ENCODE results near the gene FBXW5.

Gene FBXW5

GRCh38 chr9:136940526-136941230, 3.9 kb downstream of the FBXW5 start:
- TF ChIP-seq YY1 (IDR thresholded peaks at IDR 0.05; ENCODE audit: insufficient read depth, insufficient read length) (no peak), ZNF274 (IDR thresholded peaks at IDR 0.05; ENCODE audit: low read depth, low read length) (no peak), SUZ12 (IDR thresholded peaks at IDR 0.05; ENCODE audit: extremely low read depth, insufficient read depth, insufficient read length) (no peak)
- H3K36me3 ChIP-seq (ENCODE audit: insufficient read depth, insufficient read length, low read length), result peaks cover 63% of the 10 kb centered on the region

GRCh38 chr9:136939996-136940525, 4.5 kb downstream of the FBXW5 start:
- DNase-seq (ENCODE audit: low read depth, low spot score), result no peak
- Histone ChIP-seq H3K4me3 (ENCODE audit: insufficient read length, low read depth) (no peak overlapping the region), H3K9ac (ENCODE audit: insufficient read length, low read depth) (no peak overlapping the region), H3K27me3 (ENCODE audit: insufficient read depth, insufficient read length) (no peaks in the 10 kb centered on the region), H3K36me3 (ENCODE audit: insufficient read depth, insufficient read length, low read length) (peaks cover 63% of the 10 kb centered on the region), H3K4me1 (ENCODE audit: insufficient read depth, insufficient read length) (peaks cover 22% of the 10 kb centered on the region), H3K9me3 (ENCODE audit: insufficient read depth, low read length) (no peaks in the 10 kb centered on the region)
- TF ChIP-seq SUZ12 (IDR thresholded peaks at IDR 0.05; ENCODE audit: extremely low read depth, insufficient read depth, insufficient read length) (no peak), YY1 (IDR thresholded peaks at IDR 0.05; ENCODE audit: insufficient read depth, insufficient read length) (no peak), ZNF274 (IDR thresholded peaks at IDR 0.05; ENCODE audit: low read depth, low read length) (no peak)

More at GRCh38 chr9:136940526-136941230, 3.9 kb downstream of the FBXW5 start:
- H3K4me3 ChIP-seq (ENCODE audit: insufficient read length, low read depth), result no peak overlapping the region
- no peaks in the 10 kb centered on the region for H3K27me3 ChIP-seq (ENCODE audit: insufficient read depth, insufficient read length)
- no peak for DNase-seq (ENCODE audit: low read depth, low spot score)
- no peaks in the 10 kb centered on the region for H3K9me3 ChIP-seq (ENCODE audit: insufficient read depth, low read length)
- H3K4me1 ChIP-seq (ENCODE audit: insufficient read depth, insufficient read length), result peaks cover 27% of the 10 kb centered on the region
- no peak overlapping the region for H3K9ac ChIP-seq (ENCODE audit: insufficient read length, low read depth)

- no peak for DNase-seq (ENCODE audit: low read depth, low spot score)
- no peak for TF ChIP-seq YY1 (IDR thresholded peaks at IDR 0.05; ENCODE audit: insufficient read depth, insufficient read length)
- TF ChIP-seq ZNF274 (IDR thresholded peaks at IDR 0.05; ENCODE audit: low read depth, low read length), result no peak
- TF ChIP-seq SUZ12 (IDR thresholded peaks at IDR 0.05; ENCODE audit: extremely low read depth, insufficient read depth, insufficient read length), result no peak
- H3K36me3 ChIP-seq (ENCODE audit: insufficient read depth, insufficient read length, low read length), result peaks cover 63% of the 10 kb centered on the region
Observed at GRCh38 chr9:136939431-136939995, 5.0 kb downstream of the FBXW5 start.

GRCh38 chr9:136937186-136938001, 7.1 kb downstream of the FBXW5 start:
- no peak for TF ChIP-seq YY1 (IDR thresholded peaks at IDR 0.05; ENCODE audit: insufficient read depth, insufficient read length)
- no peak for DNase-seq (ENCODE audit: low read depth, low spot score)
- Histone ChIP-seq H3K36me3 (ENCODE audit: insufficient read depth, insufficient read length, low read length) (peaks cover 64% of the 10 kb centered on the region), H3K9me3 (ENCODE audit: insufficient read depth, low read length) (no peaks in the 10 kb centered on the region), H3K9ac (ENCODE audit: insufficient read length, low read depth) (peak overlapping the region; percentile 24), H3K27me3 (ENCODE audit: insufficient read depth, insufficient read length) (no peaks in the 10 kb centered on the region), H3K4me3 (ENCODE audit: insufficient read length, low read depth) (no peak overlapping the region), H3K4me1 (ENCODE audit: insufficient read depth, insufficient read length) (peaks cover 14% of the 10 kb centered on the region)

More at GRCh38 chr9:136939431-136939995, 5.0 kb downstream of the FBXW5 start:
- Histone ChIP-seq H3K27me3 (ENCODE audit: insufficient read depth, insufficient read length) (no peaks in the 10 kb centered on the region), H3K4me3 (ENCODE audit: insufficient read length, low read depth) (no peak overlapping the region), H3K9ac (ENCODE audit: insufficient read length, low read depth) (no peak overlapping the region), H3K4me1 (ENCODE audit: insufficient read depth, insufficient read length) (peaks cover 18% of the 10 kb centered on the region), H3K9me3 (ENCODE audit: insufficient read depth, low read length) (no peaks in the 10 kb centered on the region)

- H3K27me3 ChIP-seq (ENCODE audit: insufficient read depth, insufficient read length), result no peaks in the 10 kb centered on the region
- no peak for DNase-seq (ENCODE audit: low read depth, low spot score)
- H3K36me3 ChIP-seq (ENCODE audit: insufficient read depth, insufficient read length, low read length), result peaks cover 57% of the 10 kb centered on the region
- no peak overlapping the region for H3K4me3 ChIP-seq (ENCODE audit: insufficient read length, low read depth)
- TF ChIP-seq SUZ12 (IDR thresholded peaks at IDR 0.05; ENCODE audit: extremely low read depth, insufficient read depth, insufficient read length) (no peak), YY1 (IDR thresholded peaks at IDR 0.05; ENCODE audit: insufficient read depth, insufficient read length) (no peak), ZNF274 (IDR thresholded peaks at IDR 0.05; ENCODE audit: low read depth, low read length) (no peak)
- no peak overlapping the region for H3K9ac ChIP-seq (ENCODE audit: insufficient read length, low read depth)
- H3K4me1 ChIP-seq (ENCODE audit: insufficient read depth, insufficient read length), result peaks cover 14% of the 10 kb centered on the region
- no peaks in the 10 kb centered on the region for H3K9me3 ChIP-seq (ENCODE audit: insufficient read depth, low read length)
Observed at GRCh38 chr9:136936645-136937170, 7.8 kb downstream of the FBXW5 start.

GRCh38 chr9:136935651-136936050, 8.9 kb downstream of the FBXW5 start:
- H3K9ac ChIP-seq (ENCODE audit: insufficient read length, low read depth), result no peak overlapping the region
- H3K36me3 ChIP-seq (ENCODE audit: insufficient read depth, insufficient read length, low read length), result peaks cover 52% of the 10 kb centered on the region
- no peaks in the 10 kb centered on the region for H3K27me3 ChIP-seq (ENCODE audit: insufficient read depth, insufficient read length)

More at GRCh38 chr9:136935651-136936050, 8.9 kb downstream of the FBXW5 start:
- Histone ChIP-seq H3K4me3 (ENCODE audit: insufficient read length, low read depth) (no peak overlapping the region), H3K4me1 (ENCODE audit: insufficient read depth, insufficient read length) (peaks cover 14% of the 10 kb centered on the region), H3K9me3 (ENCODE audit: insufficient read depth, low read length) (peaks cover 6% of the 10 kb centered on the region; the same call in 1 of the 2 replicates)
- TF ChIP-seq ZNF274 (IDR thresholded peaks at IDR 0.05; ENCODE audit: low read depth, low read length) (no peak), YY1 (IDR thresholded peaks at IDR 0.05; ENCODE audit: insufficient read depth, insufficient read length) (no peak), SUZ12 (IDR thresholded peaks at IDR 0.05; ENCODE audit: extremely low read depth, insufficient read depth, insufficient read length) (no peak)
- no peak for DNase-seq (ENCODE audit: low read depth, low spot score)
